ENCODE measurements around the gene VPS4B. TPM values are rescaled to one million over a fixed set of nuclear protein-coding genes. Genes with fewer than 3 reads are reported as not detected.
A peak's percentile ranks its signal among the peaks of the same experiment; 100 is the strongest.

The VPS4B gene
- total RNA-seq, 2 donors from 2014 or later = 66.7 to 86.5 TPM

DNA sequence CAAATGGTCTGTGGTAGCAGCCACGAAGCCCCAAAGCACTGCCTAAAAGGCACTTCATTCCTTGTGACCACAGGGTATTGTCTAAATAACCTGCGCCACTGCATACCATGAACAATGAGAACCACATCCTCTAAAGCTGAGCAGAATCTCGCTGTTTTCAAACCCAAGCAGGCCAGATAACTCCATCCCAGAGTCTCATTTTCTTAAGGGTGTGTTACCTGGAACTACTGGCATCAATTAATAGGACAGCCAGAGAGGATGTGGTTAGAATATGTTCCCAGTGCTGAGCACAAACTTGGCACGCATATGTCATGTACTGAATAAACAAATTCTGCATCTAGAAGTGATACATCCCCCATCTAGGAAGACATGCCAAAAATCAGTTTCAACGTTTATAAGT lies 13.0 kb downstream of the VPS4B start:
- no peaks in the 10 kb centered on the region for H3K27me3 Mint-ChIP-seq
- peaks cover 17% of the 10 kb centered on the region for H3K36me3 Mint-ChIP-seq
- peak overlapping the region in 1 of 2 donors; percentile 39 for H3K27ac Mint-ChIP-seq
- ATAC-seq (peak in 1 of 2 donors; percentile 68), DNase-seq (ENCODE audit: low spot score) (no peak)
- peaks cover 20 to 34% of the 10 kb centered on the region in 2 donors for H3K4me1 Mint-ChIP-seq (ENCODE audit: low read depth in 2 of 2)
- H3K4me3 Mint-ChIP-seq = peak overlapping the region; percentile 8
- no peaks in the 10 kb centered on the region for H3K9me3 Mint-ChIP-seq

DNA sequence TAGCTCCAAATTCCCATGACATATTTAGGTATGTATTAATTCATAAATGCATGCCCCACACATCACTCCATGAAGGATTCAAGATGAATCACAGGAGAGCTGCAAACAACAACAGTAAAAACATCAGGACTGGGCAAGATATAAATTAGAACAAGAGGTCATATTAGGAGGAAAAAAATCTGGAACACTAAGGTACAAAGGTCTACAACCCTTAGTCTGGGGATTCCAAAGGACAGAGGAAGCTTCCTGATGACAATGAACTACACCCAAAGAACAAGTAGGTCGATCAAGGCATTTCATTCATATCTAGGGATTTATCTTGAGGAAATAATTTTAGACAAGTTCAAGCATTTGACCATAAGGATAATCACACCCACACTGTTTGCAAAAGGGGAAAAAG lies 14.5 kb downstream of the VPS4B start:
- Mint-ChIP-seq H3K4me1 (ENCODE audit: low read depth in 2 of 2) (peaks cover 15 to 30% of the 10 kb centered on the region in 2 donors), H3K27ac (no peak overlapping the region), H3K27me3 (no peaks in the 10 kb centered on the region), H3K9me3 (no peaks in the 10 kb centered on the region), H3K4me3 (no peak overlapping the region), H3K36me3 (peaks cover 22% of the 10 kb centered on the region)
- ATAC-seq (no peak), DNase-seq (ENCODE audit: low spot score) (no peak)

DNA sequence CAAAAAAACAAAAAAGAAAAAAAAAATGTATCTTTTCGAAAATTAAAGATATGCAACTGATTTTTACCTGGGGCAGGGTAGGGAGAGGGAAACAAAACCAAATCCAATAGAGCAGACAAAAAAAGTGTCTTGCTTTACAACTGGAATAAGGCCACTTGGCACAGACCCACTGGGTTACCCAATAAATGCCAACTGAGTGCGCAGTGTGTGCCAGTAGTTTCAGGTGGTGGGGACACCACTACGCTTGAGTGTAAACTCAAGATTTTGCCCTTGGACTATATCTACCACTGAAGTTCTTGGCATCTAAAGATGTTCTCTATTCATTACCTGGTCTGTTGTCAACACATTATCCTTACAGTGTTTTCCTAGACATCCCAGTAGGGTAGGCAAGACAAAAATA lies 16.3 kb downstream of the VPS4B start:
- peaks cover 14 to 26% of the 10 kb centered on the region in 2 donors for H3K4me1 Mint-ChIP-seq (ENCODE audit: low read depth in 2 of 2)
- no peaks in the 10 kb centered on the region for H3K9me3 Mint-ChIP-seq
- no peak overlapping the region for H3K4me3 Mint-ChIP-seq
- no peaks in the 10 kb centered on the region for H3K27me3 Mint-ChIP-seq
- H3K36me3 Mint-ChIP-seq = peaks cover 24% of the 10 kb centered on the region
- ATAC-seq (no peak), DNase-seq (ENCODE audit: low spot score) (no peak)
- H3K27ac Mint-ChIP-seq = no peak overlapping the region

DNA sequence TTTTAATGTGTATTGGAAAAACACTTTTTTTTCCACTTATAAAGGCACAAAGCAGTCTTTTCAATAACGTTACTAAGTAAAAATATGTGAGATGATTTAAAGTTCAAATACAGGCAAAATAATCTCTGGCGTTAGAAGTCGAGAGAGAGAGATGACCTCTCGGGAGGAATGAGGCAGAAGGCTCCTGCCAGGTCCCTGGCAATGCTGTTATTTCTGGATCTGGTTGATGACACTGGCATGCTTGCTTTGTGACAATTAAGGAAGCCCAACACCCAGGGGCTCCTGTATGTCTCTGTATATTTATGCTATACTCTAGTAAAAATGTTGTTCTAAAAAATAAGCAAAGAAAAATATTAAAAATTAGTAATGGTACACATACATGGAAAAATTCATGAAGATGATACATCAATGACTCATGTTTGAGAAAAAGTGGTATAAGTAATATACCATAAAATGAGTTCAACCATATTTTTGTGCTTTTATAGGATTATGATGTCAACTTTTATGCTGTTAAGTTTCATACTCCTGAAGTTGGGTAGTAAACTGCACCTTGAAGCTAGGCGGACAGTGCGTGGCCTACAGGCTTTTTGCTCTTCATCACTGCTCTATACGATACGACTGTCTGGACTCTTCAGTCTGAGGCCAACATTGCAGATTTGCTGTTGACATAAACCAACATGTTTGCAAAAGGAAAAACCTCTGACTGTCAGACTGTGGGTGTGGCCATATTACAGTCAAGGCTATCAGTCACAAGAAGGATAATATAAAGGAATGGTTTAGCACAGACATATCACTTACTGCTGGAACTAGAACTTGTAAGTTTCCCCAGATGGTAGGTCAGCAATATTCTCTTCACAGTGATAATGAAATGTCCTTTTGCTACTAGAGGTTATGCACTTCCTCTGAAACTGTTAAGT lies 19.8 kb downstream of the VPS4B start:
- no peak overlapping the region for H3K4me3 Mint-ChIP-seq
- H3K4me1 Mint-ChIP-seq (ENCODE audit: low read depth in 2 of 2) = peaks cover 3 to 14% of the 10 kb centered on the region in 2 donors
- no peaks in the 10 kb centered on the region for H3K27me3 Mint-ChIP-seq
- no peak for ATAC-seq
- no peak for DNase-seq (ENCODE audit: low spot score)
- H3K27ac Mint-ChIP-seq = no peak overlapping the region
- H3K9me3 Mint-ChIP-seq = no peaks in the 10 kb centered on the region
- peaks cover 35% of the 10 kb centered on the region for H3K36me3 Mint-ChIP-seq

DNA sequence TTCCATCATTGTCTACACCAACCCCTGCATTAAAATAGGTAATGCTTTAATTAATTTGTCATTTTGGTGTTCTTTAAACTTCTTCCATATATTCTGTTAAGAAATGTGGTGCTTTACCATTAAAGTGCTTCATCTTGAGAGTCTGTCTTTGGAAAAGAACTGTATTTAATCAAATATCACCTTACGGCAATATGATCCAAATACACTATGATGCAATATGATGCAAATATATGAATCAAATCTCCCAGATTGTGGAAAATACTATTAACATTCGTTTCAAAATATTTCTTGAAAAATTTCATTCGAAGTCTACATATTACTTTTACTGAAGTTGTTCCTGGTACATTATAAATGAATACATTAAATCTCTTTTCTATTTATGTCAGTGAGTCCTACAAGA lies 23.0 kb downstream of the VPS4B start:
- no peak for ATAC-seq
- Mint-ChIP-seq H3K36me3 (peaks cover 28% of the 10 kb centered on the region), H3K27me3 (no peaks in the 10 kb centered on the region), H3K4me1 (ENCODE audit: low read depth in 2 of 2) (peaks cover 2 to 7% of the 10 kb centered on the region in 2 donors), H3K27ac (peak overlapping the region; percentile 60 to 70), H3K9me3 (no peaks in the 10 kb centered on the region), H3K4me3 (no peak overlapping the region)
- DNase-seq (ENCODE audit: low spot score) = no peak

DNA sequence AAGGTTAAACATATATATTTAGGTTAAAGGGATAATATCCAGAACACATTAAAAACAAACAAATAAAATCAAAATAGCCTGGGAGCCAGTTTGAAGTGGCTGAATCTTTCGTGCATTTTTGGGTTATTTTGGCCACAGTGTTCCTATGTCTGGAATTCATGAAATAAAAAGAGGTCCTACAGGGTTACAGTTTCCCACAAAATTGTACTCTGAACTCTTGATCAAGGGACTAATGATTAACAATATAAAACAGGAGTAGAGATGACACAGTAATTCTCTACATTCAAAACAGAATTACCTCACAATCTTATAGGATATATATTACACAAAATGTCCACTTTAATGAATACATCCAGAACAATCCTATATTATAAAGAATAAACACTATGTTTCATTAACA lies 24.9 kb downstream of the VPS4B start:
- Mint-ChIP-seq H3K4me1 (ENCODE audit: low read depth in 2 of 2) (peaks cover 0 to 7% of the 10 kb centered on the region in 2 donors), H3K36me3 (peaks cover 18% of the 10 kb centered on the region), H3K27me3 (no peaks in the 10 kb centered on the region), H3K4me3 (no peak overlapping the region), H3K27ac (no peak overlapping the region), H3K9me3 (no peaks in the 10 kb centered on the region)
- ATAC-seq (no peak), DNase-seq (ENCODE audit: low spot score) (no peak)

DNA sequence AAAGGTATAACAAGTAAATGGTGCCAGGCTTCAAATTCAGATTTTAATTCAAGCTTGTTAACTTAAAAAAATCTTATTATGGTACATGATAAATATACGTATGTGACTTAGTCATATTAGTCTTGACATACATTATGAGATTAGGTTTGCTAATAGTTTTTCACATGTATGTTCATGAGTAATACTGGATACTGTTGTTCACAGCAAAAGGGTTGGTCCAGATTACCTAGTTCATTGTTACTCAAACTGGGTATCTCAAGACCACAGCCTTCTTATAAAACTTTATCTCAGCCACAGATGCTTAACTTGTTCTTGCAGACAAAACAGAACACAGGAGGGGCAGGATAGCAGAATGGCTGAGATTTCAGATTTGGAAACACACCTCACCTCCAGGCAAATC lies 26.8 kb downstream of the VPS4B start:
- H3K36me3 Mint-ChIP-seq = peaks cover 13% of the 10 kb centered on the region
- H3K9me3 Mint-ChIP-seq = no peaks in the 10 kb centered on the region
- H3K27me3 Mint-ChIP-seq = no peaks in the 10 kb centered on the region
- peaks cover 0 to 7% of the 10 kb centered on the region in 2 donors for H3K4me1 Mint-ChIP-seq (ENCODE audit: low read depth in 2 of 2)
- no peak overlapping the region for H3K27ac Mint-ChIP-seq
- ATAC-seq = no peak
- no peak for DNase-seq (ENCODE audit: low spot score)
- H3K4me3 Mint-ChIP-seq = no peak overlapping the region

DNA sequence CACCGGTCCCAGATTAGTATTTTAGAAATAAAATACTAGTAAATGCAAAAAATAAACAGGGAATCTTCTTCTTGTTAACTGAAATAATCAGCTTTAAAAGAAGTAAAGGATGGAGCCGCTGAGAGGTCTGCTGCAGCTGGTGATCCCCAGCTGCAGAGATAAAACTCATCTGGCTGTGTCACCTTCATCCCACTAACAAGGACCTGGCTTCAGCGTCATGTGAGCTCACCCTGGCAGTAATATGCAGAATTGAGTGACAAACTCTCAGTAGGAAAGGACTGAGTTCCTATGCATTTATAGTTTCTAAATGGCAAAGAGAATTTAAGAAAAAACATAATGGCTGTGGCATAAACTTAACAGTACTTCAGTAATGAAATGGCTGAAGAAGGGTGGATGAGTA lies 27.3 kb downstream of the VPS4B start:
- DNase-seq (ENCODE audit: low spot score) (no peak), ATAC-seq (no peak)
- H3K36me3 Mint-ChIP-seq = peaks cover 7% of the 10 kb centered on the region
- no peak overlapping the region for H3K4me3 Mint-ChIP-seq
- H3K4me1 Mint-ChIP-seq (ENCODE audit: low read depth in 2 of 2) = peaks cover 0 to 2% of the 10 kb centered on the region in 2 donors
- H3K27me3 Mint-ChIP-seq = no peaks in the 10 kb centered on the region
- no peak overlapping the region for H3K27ac Mint-ChIP-seq
- H3K9me3 Mint-ChIP-seq = no peaks in the 10 kb centered on the region

DNA sequence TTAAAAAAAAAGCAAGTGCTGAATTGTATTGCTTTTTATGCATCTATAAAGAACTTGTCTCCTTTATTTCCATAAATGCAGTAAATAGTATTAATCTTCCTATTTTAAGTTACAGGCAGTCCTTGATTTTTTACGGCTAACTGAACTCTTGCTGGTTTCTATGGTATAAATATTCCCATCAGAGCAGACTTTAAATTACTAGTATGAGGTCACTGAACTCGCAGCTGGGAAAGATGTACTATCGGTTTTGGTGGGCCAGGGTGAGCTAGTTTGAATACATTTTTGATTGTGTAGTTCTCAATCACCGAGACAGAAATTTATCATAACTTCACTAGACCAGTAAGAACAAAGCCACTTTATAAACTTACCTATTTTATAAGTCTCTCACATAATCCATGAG lies 34.4 kb downstream of the VPS4B start:
- no peak for ATAC-seq
- peak overlapping the region in 1 of 2 donors; percentile 66 for H3K27ac Mint-ChIP-seq
- H3K4me3 Mint-ChIP-seq = no peak overlapping the region
- H3K4me1 Mint-ChIP-seq (ENCODE audit: low read depth in 2 of 2) = peaks cover 0 to 2% of the 10 kb centered on the region in 2 donors
- H3K36me3 Mint-ChIP-seq = no peaks in the 10 kb centered on the region
- DNase-seq (ENCODE audit: low spot score) = no peak
- no peaks in the 10 kb centered on the region for H3K27me3 Mint-ChIP-seq
- no peaks in the 10 kb centered on the region for H3K9me3 Mint-ChIP-seq

DNA sequence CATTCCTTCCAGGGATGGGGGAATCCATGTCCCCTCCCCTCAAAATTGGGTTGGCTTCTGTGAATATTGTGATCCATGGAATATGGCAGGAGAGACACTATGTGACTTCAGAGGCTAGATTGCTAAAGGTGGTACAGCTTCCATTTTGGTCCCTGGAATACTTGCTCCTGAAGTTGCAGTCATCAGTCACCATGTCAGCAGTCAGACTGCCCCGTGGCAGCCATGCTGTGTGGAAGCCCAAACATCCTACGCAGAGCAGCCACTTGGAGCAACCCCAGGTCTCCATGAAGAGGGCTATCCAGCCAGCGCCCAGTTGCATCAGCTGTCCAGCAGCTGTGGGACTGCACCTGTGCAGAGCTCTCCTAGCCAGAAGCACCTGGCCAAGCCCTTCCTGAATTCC lies 39.4 kb downstream of the VPS4B start:
- Mint-ChIP-seq H3K9me3 (no peaks in the 10 kb centered on the region), H3K36me3 (no peaks in the 10 kb centered on the region), H3K27ac (no peak overlapping the region), H3K4me1 (ENCODE audit: low read depth in 2 of 2) (peaks cover 10 to 14% of the 10 kb centered on the region in 2 donors), H3K4me3 (no peak overlapping the region), H3K27me3 (no peaks in the 10 kb centered on the region)
- DNase-seq (ENCODE audit: low spot score) (no peak), ATAC-seq (no peak)

DNA sequence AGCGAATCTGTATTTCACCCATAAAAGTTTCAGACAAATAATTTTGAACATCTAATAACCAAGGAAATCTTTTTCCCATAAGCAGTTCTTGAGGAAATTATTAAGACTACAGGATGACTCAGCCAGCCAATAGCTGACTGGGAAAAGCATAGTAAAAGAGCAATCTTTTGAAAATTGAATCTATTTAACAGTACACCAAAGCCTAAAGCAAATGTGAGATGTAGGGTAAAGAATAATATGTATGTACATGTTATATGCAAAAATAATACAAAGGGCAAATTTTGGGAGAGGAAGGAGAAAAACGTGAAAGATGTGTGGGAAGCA lies 42.7 kb downstream of the VPS4B start:
- Mint-ChIP-seq H3K27me3 (peaks cover 0 to 4% of the 10 kb centered on the region in 2 donors), H3K4me1 (ENCODE audit: low read depth in 2 of 2) (peaks cover 13 to 14% of the 10 kb centered on the region in 2 donors), H3K9me3 (peaks cover 6% of the 10 kb centered on the region), H3K4me3 (no peak overlapping the region), H3K27ac (no peak overlapping the region), H3K36me3 (no peaks in the 10 kb centered on the region)
- no peak for DNase-seq (ENCODE audit: low spot score)
- no peak for ATAC-seq

DNA sequence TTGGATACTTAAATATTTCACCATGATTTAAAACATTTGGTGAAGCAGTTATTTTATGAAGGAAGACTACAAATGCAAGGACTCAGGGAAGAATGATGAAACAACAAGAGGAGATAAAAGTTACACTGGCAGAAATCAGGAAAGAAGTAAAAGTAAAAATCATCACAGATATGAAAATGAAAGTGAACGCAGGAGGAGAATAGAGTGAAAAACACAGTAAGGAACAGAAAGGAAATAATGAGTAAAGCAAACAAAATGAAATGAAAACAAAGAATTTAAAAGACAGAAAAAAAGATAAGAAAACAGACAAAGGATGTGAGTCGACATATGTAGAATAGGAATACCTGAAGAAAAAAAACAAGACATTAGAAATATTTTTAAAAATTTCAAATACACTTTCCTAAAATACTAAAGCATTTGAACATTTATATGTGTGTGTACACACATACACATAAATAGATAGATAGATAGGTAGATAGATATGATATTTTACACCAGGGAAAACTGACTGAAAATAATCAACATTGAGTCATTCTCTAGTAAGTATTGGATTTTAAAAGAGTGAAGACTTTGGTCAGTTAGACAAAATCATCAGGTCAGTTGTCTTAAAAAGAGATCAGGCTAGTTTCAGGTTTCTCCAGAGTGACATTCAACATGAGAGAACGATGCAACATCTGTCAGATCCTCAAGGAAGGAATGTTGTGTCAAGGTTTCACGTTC lies 43.2 kb downstream of the VPS4B start:
- Mint-ChIP-seq H3K27me3 (peaks cover 0 to 4% of the 10 kb centered on the region in 2 donors), H3K9me3 (peaks cover 6% of the 10 kb centered on the region), H3K4me1 (ENCODE audit: low read depth in 2 of 2) (peaks cover 13 to 14% of the 10 kb centered on the region in 2 donors), H3K36me3 (no peaks in the 10 kb centered on the region), H3K27ac (peak overlapping the region; percentile 3 to 42), H3K4me3 (peak overlapping the region; percentile 42)
- ATAC-seq (no peak), DNase-seq (ENCODE audit: low spot score) (no peak)

DNA sequence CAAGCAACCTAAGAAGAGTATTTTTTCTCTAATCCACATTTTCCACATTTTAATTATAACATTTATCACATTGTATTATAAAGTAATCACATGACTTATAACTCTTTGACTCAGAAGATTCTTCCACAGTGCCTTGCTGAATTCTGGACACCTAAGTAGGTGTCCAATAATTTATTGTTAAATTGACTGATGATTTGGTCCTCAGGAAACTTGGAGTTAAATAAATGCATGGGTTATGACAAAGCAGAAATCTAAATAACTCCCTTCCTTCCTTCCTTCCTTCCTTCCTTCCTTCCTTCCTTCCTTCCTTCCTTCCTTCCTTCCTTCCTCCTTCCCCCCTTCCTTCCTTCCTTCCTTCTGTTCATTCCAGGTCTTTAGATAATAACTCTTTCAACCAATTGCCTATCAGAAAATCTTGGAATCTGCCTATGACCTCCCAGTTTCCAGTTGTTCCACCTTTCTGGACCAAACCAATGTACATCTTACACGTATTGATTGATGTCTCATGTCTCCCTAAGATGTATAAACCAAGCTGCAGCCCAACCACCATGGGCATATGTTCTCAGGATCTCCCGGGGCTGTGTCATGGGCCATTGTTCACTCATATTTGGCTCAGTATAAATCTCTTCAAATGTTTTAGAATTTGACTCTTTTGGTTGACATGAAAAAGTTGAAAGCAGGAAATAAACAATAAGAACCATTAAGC lies 44.8 kb downstream of the VPS4B start:
- Mint-ChIP-seq H3K27ac (no peak overlapping the region), H3K9me3 (peaks cover 6% of the 10 kb centered on the region), H3K36me3 (no peaks in the 10 kb centered on the region), H3K27me3 (peaks cover 0 to 4% of the 10 kb centered on the region in 2 donors), H3K4me3 (no peak overlapping the region), H3K4me1 (ENCODE audit: low read depth in 2 of 2) (peaks cover 11 to 14% of the 10 kb centered on the region in 2 donors)
- ATAC-seq = no peak
- DNase-seq (ENCODE audit: low spot score) = no peak

DNA sequence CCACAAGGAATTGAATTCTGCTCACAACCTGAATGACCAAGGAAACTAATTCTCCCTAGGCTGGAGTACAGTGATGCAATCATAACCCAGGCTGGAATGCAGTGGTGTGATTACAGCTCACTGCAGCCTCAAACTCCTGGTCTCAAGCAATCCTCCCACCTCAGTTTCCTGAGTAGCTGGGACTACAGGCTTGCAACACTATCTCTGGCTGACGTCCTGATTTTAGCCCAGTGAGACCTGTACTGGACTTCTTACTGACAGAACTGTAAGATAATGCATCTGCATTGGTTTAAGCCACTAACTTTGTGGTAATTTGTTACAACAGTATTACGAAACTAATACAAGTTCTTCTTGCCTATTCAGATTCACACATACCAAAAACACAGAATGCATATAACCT lies 45.7 kb downstream of the VPS4B start:
- Mint-ChIP-seq H3K9me3 (peaks cover 6% of the 10 kb centered on the region), H3K4me1 (ENCODE audit: low read depth in 2 of 2) (peaks cover 11 to 14% of the 10 kb centered on the region in 2 donors), H3K27ac (no peak overlapping the region), H3K36me3 (no peaks in the 10 kb centered on the region), H3K27me3 (peaks cover 0 to 4% of the 10 kb centered on the region in 2 donors), H3K4me3 (no peak overlapping the region)
- ATAC-seq (no peak), DNase-seq (ENCODE audit: low spot score) (no peak)
